ENCODE measurements around the gene CYP24A1.

DNA sequence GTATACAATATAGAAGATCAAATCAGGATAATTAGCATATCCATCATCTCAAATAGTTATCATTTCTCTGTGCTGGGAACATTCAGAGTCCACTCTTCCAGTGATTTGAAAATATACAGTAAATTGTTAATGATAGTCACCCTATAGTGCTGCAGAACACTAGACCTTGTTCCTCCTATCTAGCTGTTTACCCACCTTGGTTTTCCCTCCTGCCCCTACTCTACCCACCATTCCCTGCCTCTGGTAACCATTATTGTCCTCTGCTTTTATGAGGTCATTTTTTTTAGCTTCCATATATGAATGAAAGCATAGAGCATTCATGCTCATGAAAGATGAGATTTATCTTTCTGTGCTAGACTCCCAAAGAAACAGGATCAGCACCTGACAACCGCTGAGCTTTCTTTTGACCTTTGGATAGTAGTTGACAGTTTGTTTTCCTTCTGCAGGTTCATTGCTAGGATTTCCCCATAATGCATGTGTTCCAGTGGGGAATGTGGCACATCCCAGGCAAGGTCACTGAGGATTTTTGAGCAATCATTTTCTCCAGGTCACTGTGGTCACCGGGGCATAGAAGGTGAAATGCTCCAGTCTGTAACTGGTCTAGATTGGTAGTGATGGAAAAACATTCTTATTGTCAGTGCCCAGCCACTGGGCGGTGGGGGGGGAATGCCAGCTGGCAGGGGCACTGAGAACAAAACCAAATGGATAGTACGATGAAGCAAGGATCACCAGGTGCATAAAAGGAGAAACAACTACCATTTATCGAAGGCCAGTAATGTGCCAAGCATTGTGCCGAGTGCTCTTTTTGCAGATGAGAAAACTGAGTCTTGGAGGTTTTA lies 69.8 kb downstream of the CYP24A1 start:
- no peak for TF ChIP-seq CTCF (IDR thresholded peaks at IDR 0.05; ENCODE audit: poor library complexity, severe bottlenecking)
- TF ChIP-seq EZH2 (IDR thresholded peaks at IDR 0.05; ENCODE audit: borderline replicate concordance, insufficient read depth, low read length, poor library complexity, severe bottlenecking): no peak
